Heart right ventricle (tissue), 16 donors: ENCODE measurements around the gene PPP3R1. TPM values are rescaled to one million over a fixed set of nuclear protein-coding genes. Genes with fewer than 3 reads are reported as not detected.

Source experiments
- ATAC-seq, 8 donors: fragments of 200-7000 bp; cut with Tn5 transposase; one replicate each; pipeline ENCODE4 v1.9.1; 2020; ENCODE audit warnings: mild to moderate bottlenecking in 8 of 8, moderate library complexity in 8 of 8, moderate number of reproducible peaks in 1 of 8
- DNase-seq, 2 donors: peaks; one replicate each; pipeline ENCODE4 v3.0.0-alpha.2; 2020
- H3K27ac ChIP-seq, 10 donors: fragments of 200-600 bp; sonication (generic) in 2 of 10; one replicate each; pipeline versions ENCODE4 v1.5.0 to v1.8.0; 2020 to 2022; ENCODE audit warnings: mild to moderate bottlenecking in 3 of 10
- H3K27me3 ChIP-seq, 7 donors: fragments of 200-600 bp; one replicate each; pipeline ENCODE4 v1.8.0; 2021 to 2022; ENCODE audit warnings: mild to moderate bottlenecking in 2 of 7
- H3K36me3 ChIP-seq, 9 donors: fragments of 200-600 bp; sonication (generic) in 1 of 9; one replicate each; pipeline versions ENCODE4 v1.5.0 to v1.8.0; 2020 to 2022; ENCODE audit warnings: mild to moderate bottlenecking in 2 of 9
- H3K4me1 ChIP-seq, 9 donors: fragments of 200-600 bp; sonication (generic) in 1 of 9; one replicate each; pipeline versions ENCODE4 v1.5.0 to v1.8.0; 2020 to 2022; ENCODE audit warnings: mild to moderate bottlenecking in 4 of 9
- H3K4me3 ChIP-seq, 10 donors: fragments of 200-600 bp; sonication (generic) in 2 of 10; one replicate each; pipeline versions ENCODE4 v1.5.0 to v1.8.0; 2020 to 2022; ENCODE audit warnings: mild to moderate bottlenecking in 7 of 10, moderate library complexity in 2 of 10
- H3K9me3 ChIP-seq, 11 donors: fragments of 200-600 bp in 10 of 11; sonication (generic) in 2 of 11; one replicate each; pipeline versions ENCODE4 v1.5.0 to v1.8.0; 2013 to 2022; ENCODE audit warnings: mild to moderate bottlenecking in 2 of 11, control low read depth in 1 of 11, moderate library complexity in 1 of 11
- WGBS, 2 donors: extraction: QIAGEN DNeasy Blood & Tissue Kit; methylation state at CpG; one replicate each; pipeline ENCODE4 v1.1.7; 2013; ENCODE audit warnings: inconsistent platforms in 1 of 2; 5-methylcytosine and 5-hydroxymethylcytosine counted together
- intact Hi-C, 10 donors: fragments of 100-400 bp; cut with DNase I; formaldehyde crosslinking; loops; one replicate each; pipeline versions ENCODE4 v1.11.1 to v1.14.2; 2022
- polyA plus RNA-seq, 2 donors: library from polyadenylated mRNA; stranded (reverse); fragments of 200-250 nt; gene quantifications; one replicate each; pipeline ENCODE4 v1.2.3, GENCODE V29; 2013
- total RNA-seq, 10 donors: library from RNA; stranded (reverse); fragmentation: NEBNext Ultra II Directional in 3 of 10; extraction: Animal tissue kit (Norgen Biotek cat#: 25700) in 3 of 10; gene quantifications; one replicate each; pipeline versions ENCODE4 v1.2.1 to v1.2.4, GENCODE V29; 2021 to 2023
- TF ChIP-seq, protein P1 (sequence below), 9 donors: fragments of 200-600 bp; sonication (generic) in 2 of 9; IDR thresholded peaks; one replicate each; pipeline versions ENCODE4 v1.5.0 to v1.8.0; 2021 to 2022; ENCODE audit warnings: antibody characterized with exemption in 9 of 9, mild to moderate bottlenecking in 5 of 9, moderate library complexity in 1 of 9
- donor health status: Arrhythmogenic right ventricular cardiomyopathy.
- donor health status: ischemic (EF 13 %, LVEDD 7.1; RV severe dilation, severe dysfunction).
- donor health status: healthy with polysubstance abuse.
- donor health status: DM: no; HTN: yes; CAD: no.
- donor health status: DM: no; HTN: no; CAD: no.
- donor health status: ischemic (EF 25% LVEDD 6.9; RV normal size, moderate dysfunction).
- donor health status: ischemic (EF 25% LVEDD 5.7; RV mildly dilated, moderate dysfunction).
- donor health status: healthy.
- donor health status: DM: yes; HTN: yes; CAD: no.
- donor health status: Ischemic cardiomyopathy.
- donor health status: ischemic (EF 35%, LVEDD 5.7; RV mildly dilated, moderate dysfunction).
- donor health status: nonischemic (EF 11% LVEDD 7.7; RV severe dilation, severe dysfunction).
- donor health status: DM: yes; HTN: yes; CAD: no.
- donor health status: PGD.
- donor health status: ischemic (EF 29% LVEDD 5.4; RV normal size, mild dysfunction).
- donor health status: nonischemic (EF 23%, LVEDD 6.1; RV moderate dilation, normal function).

The PPP3R1 gene
- total and polyA plus RNA-seq, 12 donors = 8.4 to 46.1 (median 38.6) TPM

- 41 to 52% methylated on average over 5 of the region's 5 CpGs for WGBS, 2 donors
- Histone ChIP-seq H3K27ac (peak overlapping the region in 9 of 10 donors; percentile 11 to 68 (median 37)), H3K9me3 (no peaks in the 10 kb centered on the region), H3K4me1 (peaks cover 0 to 91% (median 74%) of the 10 kb centered on the region in 9 donors), H3K27me3 (no peaks in the 10 kb centered on the region), H3K36me3 (no peaks in the 10 kb centered on the region), H3K4me3 (peak overlapping the region in 4 of 10 donors; percentile 6 to 17 (median 12))
- intact Hi-C loops = no loop called here
- DNase-seq (no peak), ATAC-seq (peak in 2 of 8 donors; percentile 13)
- TF ChIP-seq, protein P1, sequence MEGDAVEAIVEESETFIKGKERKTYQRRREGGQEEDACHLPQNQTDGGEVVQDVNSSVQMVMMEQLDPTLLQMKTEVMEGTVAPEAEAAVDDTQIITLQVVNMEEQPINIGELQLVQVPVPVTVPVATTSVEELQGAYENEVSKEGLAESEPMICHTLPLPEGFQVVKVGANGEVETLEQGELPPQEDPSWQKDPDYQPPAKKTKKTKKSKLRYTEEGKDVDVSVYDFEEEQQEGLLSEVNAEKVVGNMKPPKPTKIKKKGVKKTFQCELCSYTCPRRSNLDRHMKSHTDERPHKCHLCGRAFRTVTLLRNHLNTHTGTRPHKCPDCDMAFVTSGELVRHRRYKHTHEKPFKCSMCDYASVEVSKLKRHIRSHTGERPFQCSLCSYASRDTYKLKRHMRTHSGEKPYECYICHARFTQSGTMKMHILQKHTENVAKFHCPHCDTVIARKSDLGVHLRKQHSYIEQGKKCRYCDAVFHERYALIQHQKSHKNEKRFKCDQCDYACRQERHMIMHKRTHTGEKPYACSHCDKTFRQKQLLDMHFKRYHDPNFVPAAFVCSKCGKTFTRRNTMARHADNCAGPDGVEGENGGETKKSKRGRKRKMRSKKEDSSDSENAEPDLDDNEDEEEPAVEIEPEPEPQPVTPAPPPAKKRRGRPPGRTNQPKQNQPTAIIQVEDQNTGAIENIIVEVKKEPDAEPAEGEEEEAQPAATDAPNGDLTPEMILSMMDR (IDR thresholded peaks at IDR 0.05) = no peak
These were observed 21.9 kb downstream of the PPP3R1 start for GRCh38 chr2:68230241-68231060.

- no peak for ATAC-seq
- TF ChIP-seq, protein P1 (IDR thresholded peaks at IDR 0.05) = no peak
- no peaks in the 10 kb centered on the region for H3K27me3 ChIP-seq
- no peaks in the 10 kb centered on the region for H3K36me3 ChIP-seq
- H3K4me1 ChIP-seq = peaks cover 0 to 94% (median 76%) of the 10 kb centered on the region in 9 donors
- H3K4me3 ChIP-seq = peak overlapping the region in 1 of 10 donors; percentile 9
- no peak for DNase-seq
- whole genome bisulfite sequencing, 2 donors = 34 to 46% methylated on average over 2 of the region's 2 CpGs
- peaks cover 0 to under 1% (median 0%) of the 10 kb centered on the region in 11 donors for H3K9me3 ChIP-seq
- H3K27ac ChIP-seq = peak overlapping the region in 5 of 10 donors; percentile 2 to 51 (median 14)
- intact Hi-C loops = no loop called here
These were observed 25.5 kb downstream of the PPP3R1 start for GRCh38 chr2:68226794-68227193.

DNA sequence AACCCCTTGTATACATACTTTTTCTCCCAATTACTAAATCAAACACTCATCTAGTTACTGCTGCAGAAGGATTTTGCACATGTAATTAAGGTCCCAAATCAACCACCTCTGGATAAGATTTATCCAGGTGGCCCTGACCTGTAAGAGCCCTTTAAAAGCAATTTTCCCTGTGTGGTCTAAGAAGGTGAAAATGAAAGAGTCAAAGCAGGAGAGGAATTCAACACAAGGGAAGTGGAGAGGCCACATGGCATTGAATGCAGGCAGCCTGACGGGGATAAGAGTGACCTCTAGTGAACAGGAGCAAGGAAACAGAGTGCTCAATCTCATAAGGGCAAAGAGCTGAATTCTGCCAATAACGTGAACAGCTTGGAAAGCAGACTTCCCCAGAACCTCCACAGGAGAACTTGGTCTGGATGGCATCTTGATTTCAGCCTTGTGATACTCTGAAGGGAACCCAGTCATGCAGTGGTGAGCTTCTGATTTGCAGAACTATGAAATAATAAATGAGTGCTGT lies 27.2 kb downstream of the PPP3R1 start:
- Histone ChIP-seq H3K4me3 (no peak overlapping the region), H3K27ac (peak overlapping the region in 1 of 10 donors; percentile 16), H3K4me1 (peaks cover 0 to 82% (median 60%) of the 10 kb centered on the region in 9 donors), H3K36me3 (no peaks in the 10 kb centered on the region), H3K27me3 (no peaks in the 10 kb centered on the region), H3K9me3 (peaks cover 0 to 9% (median 0%) of the 10 kb centered on the region in 11 donors)
- intact Hi-C loops = no loop called here
- WGBS, 2 donors = 9 to 24% methylated on average over 2 of the region's 2 CpGs
- DNase-seq (no peak), ATAC-seq (peak; percentile 28 to 81 (median 72))
- TF ChIP-seq, protein P1 (IDR thresholded peaks at IDR 0.05) = peak in 5 of 9 donors; percentile 23 to 43 (median 37)

GRCh38 chr2:68223419-68223818 lies 28.9 kb downstream of the PPP3R1 start:
- TF ChIP-seq, protein P1 (IDR thresholded peaks at IDR 0.05) = no peak
- H3K4me3 ChIP-seq = no peak overlapping the region
- WGBS, 2 donors = 57 to 61% methylated on average over 2 of the region's 2 CpGs
- intact Hi-C loops = no loop called here
- ATAC-seq = no peak
- peaks cover 0 to 9% (median 0%) of the 10 kb centered on the region in 11 donors for H3K9me3 ChIP-seq
- H3K36me3 ChIP-seq = no peaks in the 10 kb centered on the region
- H3K4me1 ChIP-seq = peaks cover 0 to 85% (median 62%) of the 10 kb centered on the region in 9 donors
- H3K27me3 ChIP-seq = no peaks in the 10 kb centered on the region
- H3K27ac ChIP-seq = no peak overlapping the region
- DNase-seq = no peak
